Activated CD8-positive, alpha-beta T cell treated with anti-CD3 and anti-CD28 coated beads for 36 hours (primary cell): ENCODE measurements around the gene PHF11. TPM values are rescaled to one million over a fixed set of nuclear protein-coding genes. Genes with fewer than 3 reads are reported as not detected.

Source experiments
- ATAC-seq: fragments of 200-7000 bp; cut with Tn5 transposase; one replicate; pipeline ENCODE4 v1.10.0; 2021; ENCODE audit warnings: mild to moderate bottlenecking, moderate library complexity
- CTCF ChIA-PET: fragments of 350-600 bp; sonication (Branson Sonifier 250); formaldehyde crosslinking; loops from one replicate; lab custom pipeline; 2021; ENCODE audit warnings: antibody characterized with exemption; lab: Charles Lee
- POLR2A ChIA-PET: fragments of 350-600 bp; sonication (Branson Sonifier 250); formaldehyde crosslinking; loops from one replicate; lab custom pipeline; 2021; ENCODE audit warnings: antibody characterized with exemption; lab: Charles Lee
- DNase-seq: peaks from one replicate; pipeline ENCODE4 v3.0.0-alpha.2; 2020
- H3K27ac Mint-ChIP-seq: one replicate; pipeline ENCODE4 v1.8.0; 2021; ENCODE audit warnings: mild to moderate bottlenecking, mixed read lengths
- H3K27me3 Mint-ChIP-seq: one replicate; pipeline ENCODE4 v1.8.0; 2021; ENCODE audit warnings: mixed read lengths
- H3K36me3 Mint-ChIP-seq: one replicate; pipeline ENCODE4 v1.8.0; 2021; ENCODE audit warnings: low read depth, mixed read lengths
- H3K4me1 Mint-ChIP-seq: one replicate; pipeline ENCODE4 v1.8.0; 2021; ENCODE audit warnings: low read depth, mixed read lengths
- H3K4me3 Mint-ChIP-seq: one replicate; pipeline ENCODE4 v1.8.0; 2021; ENCODE audit warnings: mild to moderate bottlenecking, moderate library complexity, mixed read lengths
- H3K9me3 Mint-ChIP-seq: one replicate; pipeline ENCODE4 v1.8.0; 2021; ENCODE audit warnings: mixed read lengths
- intact Hi-C: fragments of 100-400 bp; cut with micrococcal nuclease; formaldehyde crosslinking; loops from one replicate; pipeline ENCODE4 v1.10.0; 2022
- total RNA-seq, 2 experiments: library from RNA; stranded (reverse); gene quantifications; one replicate each; pipeline ENCODE4 v1.2.3, GENCODE V29; 2021
- TF ChIP-seq, protein P1 (sequence below): fragments of 200-600 bp; IDR thresholded peaks from one replicate; pipeline ENCODE4 v1.8.0; 2022; ENCODE audit warnings: antibody characterized with exemption, mild to moderate bottlenecking

PHF11 gene
- total RNA-seq = 10 to 100 TPM; 59.3 to 62.6 TPM

DNA sequence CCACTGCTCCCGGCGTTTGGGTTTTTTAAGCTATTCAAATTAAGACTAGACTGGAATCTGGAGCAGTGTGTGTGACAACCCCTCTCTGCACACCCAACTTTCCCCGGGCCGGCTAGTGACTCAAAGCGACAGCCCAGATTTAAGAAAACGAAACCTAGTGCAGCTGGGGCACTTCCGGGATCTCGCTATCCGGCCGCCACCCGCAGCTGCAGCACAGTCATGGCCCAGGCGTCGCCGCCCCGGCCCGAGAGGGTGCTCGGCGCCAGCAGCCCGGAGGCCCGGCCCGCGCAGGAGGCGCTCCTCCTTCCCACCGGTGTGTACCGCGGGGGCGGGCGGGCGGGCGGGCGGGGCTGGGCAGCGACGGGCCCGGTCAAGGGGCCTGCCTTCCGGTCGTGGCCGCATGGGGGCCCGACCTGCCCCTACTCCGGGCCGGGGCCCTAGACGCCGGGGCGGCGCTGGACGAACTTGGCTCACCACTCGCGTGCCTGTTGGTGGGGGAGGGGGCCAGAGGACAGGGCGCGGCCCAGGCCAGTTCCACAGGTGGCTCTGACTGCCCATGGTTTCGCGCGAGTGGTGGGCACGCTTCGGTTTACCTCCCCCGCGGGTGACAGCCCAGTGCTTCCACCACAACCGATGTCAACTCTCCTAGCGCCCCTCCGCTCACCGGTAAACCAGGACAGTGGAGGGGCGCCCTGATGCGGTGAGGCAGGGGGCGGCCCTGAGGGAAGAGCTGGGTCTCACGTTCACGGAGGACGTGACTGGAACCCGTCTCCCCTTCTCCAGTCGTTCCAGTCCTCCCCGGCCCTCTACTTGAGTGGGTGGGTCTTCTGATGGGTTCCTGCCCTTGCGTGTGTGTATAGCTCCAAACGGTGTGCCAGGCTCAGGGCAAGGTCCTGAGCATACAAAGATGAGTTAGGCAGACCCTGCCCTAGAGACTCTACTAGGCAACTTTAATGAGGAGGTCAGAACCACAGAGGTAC lies at the start of gene PHF11:
PHF11 (plus strand) TSS at position 171 of the 980 bp plus-strand sequence; CDS start at position 220, 49 bp downstream.
- H3K9me3 Mint-ChIP-seq = no peaks in the 10 kb centered on the region
- H3K27me3 Mint-ChIP-seq = no peaks in the 10 kb centered on the region
- peaks cover 41% of the 10 kb centered on the region for H3K36me3 Mint-ChIP-seq
- H3K4me3 Mint-ChIP-seq = peak within 1 kb of the TSS; percentile 92
- intact Hi-C loops = loop anchor here (2.0 to 10.0 kb wide), 2 partner anchors 53 to 109 kb away; no protein-coding TSS in a partner anchor
- H3K27ac Mint-ChIP-seq = peak within 1 kb of the TSS; percentile 98
- CTCF ChIA-PET = interaction anchor here (0.8 to 2.0 kb wide), 5 partner anchors 10 to 89 kb away, joined by 3 to 8 read pairs (median 4); partner anchors contain the start of genes CAB39L, RCBTB1 and SETDB2
- peaks cover 46% of the 10 kb centered on the region for H3K4me1 Mint-ChIP-seq
- TF ChIP-seq, protein P1, sequence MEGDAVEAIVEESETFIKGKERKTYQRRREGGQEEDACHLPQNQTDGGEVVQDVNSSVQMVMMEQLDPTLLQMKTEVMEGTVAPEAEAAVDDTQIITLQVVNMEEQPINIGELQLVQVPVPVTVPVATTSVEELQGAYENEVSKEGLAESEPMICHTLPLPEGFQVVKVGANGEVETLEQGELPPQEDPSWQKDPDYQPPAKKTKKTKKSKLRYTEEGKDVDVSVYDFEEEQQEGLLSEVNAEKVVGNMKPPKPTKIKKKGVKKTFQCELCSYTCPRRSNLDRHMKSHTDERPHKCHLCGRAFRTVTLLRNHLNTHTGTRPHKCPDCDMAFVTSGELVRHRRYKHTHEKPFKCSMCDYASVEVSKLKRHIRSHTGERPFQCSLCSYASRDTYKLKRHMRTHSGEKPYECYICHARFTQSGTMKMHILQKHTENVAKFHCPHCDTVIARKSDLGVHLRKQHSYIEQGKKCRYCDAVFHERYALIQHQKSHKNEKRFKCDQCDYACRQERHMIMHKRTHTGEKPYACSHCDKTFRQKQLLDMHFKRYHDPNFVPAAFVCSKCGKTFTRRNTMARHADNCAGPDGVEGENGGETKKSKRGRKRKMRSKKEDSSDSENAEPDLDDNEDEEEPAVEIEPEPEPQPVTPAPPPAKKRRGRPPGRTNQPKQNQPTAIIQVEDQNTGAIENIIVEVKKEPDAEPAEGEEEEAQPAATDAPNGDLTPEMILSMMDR = no peak
- ATAC-seq = peak; percentile 84
- POLR2A ChIA-PET = interaction anchor here (0.6 to 2.5 kb wide), 12 partner anchors 9 to 297 kb away, joined by 3 to 47 read pairs (median 4); partner anchors contain the start of genes CAB39L, KPNA3 and SETDB2
- DNase-seq = peak; percentile 94

DNA sequence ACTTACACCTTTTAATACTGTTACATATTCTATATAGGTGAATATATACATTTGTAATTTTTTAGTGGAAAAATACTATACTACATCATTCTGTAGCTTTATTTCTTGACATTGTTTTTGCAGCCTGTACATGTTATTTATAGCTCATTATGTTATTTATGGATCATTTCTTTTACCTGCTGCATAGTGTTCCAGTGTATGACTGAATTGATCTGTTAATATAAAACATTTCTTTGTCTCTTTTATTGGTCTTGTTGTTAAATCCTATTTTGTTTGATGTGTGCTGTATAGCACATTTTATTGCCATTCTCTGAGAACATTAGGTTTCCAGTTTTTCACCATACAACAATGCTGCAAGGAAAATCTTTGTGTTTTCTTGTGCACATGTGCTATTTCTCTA lies 49.3 kb upstream of the PHF11 start:
- POLR2A ChIA-PET = interaction anchor here (0.6 to 3.8 kb wide), 6 partner anchors 15 to 222 kb away, joined by 3 to 47 read pairs (median 3); partner anchors contain the start of genes PHF11 and RCBTB1
- peak overlapping the region; percentile 87 for H3K27ac Mint-ChIP-seq
- H3K27me3 Mint-ChIP-seq = no peaks in the 10 kb centered on the region
- intact Hi-C loops = no loop called here
- peaks cover 56% of the 10 kb centered on the region for H3K4me1 Mint-ChIP-seq
- no peaks in the 10 kb centered on the region for H3K9me3 Mint-ChIP-seq
- ATAC-seq = no peak
- CTCF ChIA-PET = no interaction called here
- H3K36me3 Mint-ChIP-seq = peaks cover 21% of the 10 kb centered on the region
- TF ChIP-seq, protein P1 = no peak
- DNase-seq = no peak
- H3K4me3 Mint-ChIP-seq = peak overlapping the region; percentile 89

DNA sequence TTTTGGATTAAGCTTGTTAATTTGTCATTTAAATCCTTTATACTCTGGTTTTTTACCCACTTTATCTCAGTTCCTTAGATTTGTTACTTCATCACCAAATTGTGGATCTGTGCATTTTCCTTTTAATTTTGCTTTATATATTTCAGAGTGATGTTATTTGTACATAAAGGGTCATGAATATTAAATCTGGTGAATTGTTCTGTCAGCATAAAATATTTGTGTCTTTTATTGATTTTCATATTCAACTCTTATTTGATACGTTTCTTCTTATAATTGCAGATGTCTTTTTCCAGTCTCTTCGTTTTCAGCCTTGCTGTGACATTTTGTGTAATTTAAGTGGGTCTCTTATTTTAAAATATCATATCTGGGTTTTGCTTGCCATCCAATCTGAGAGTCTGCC lies 47.0 kb upstream of the PHF11 start:
- ChIA-PET CTCF (no interaction called here), POLR2A (no interaction called here)
- Mint-ChIP-seq H3K27ac (peak overlapping the region; percentile 7), H3K36me3 (peaks cover 24% of the 10 kb centered on the region), H3K9me3 (no peaks in the 10 kb centered on the region), H3K4me1 (peaks cover 49% of the 10 kb centered on the region), H3K4me3 (no peak overlapping the region), H3K27me3 (no peaks in the 10 kb centered on the region)
- no peak for DNase-seq
- TF ChIP-seq, protein P1 = no peak
- intact Hi-C loops = no loop called here
- no peak for ATAC-seq

DNA sequence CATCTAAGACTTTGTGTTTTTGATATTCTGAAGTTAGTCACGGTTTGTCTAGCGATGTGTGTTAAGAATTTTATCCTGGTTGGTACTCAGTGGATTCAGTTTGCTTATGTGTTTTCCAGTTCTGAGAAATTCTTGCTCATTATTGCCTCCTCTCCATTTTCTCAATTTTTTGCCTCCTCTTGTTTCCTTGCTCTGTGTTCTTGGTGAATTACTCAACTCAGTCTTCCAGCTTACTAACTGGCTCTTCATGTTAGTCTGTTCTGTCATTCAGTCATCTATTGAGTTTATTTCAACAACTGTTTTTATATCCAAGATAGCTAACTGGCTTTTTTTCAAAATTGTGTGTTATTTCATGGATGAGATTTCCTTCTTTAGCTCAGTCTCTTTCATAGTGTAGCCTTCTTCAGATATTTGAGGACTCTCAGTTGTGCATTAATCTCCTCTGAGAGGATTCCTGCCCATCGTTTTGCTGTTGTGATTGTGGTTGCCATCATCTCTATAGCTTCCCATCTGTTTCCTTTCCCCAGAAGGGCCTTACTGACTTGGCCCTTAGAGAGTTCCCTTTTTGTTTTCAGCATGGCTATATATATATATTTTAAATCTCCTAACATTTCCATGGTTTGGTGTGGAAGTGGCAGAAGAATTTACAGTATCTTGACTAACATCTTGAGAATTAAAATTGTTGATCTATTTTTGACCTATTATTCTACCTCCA lies 45.5 kb upstream of the PHF11 start:
- CTCF ChIA-PET = no interaction called here
- intact Hi-C loops = no loop called here
- peak; percentile 19 for ATAC-seq
- no peak overlapping the region for H3K4me3 Mint-ChIP-seq
- H3K27me3 Mint-ChIP-seq = no peaks in the 10 kb centered on the region
- peak overlapping the region; percentile 25 for H3K27ac Mint-ChIP-seq
- POLR2A ChIA-PET = interaction anchor here (1.3 kb wide), 1 partner anchor 45 kb away, joined by 6 read pairs; the partner anchor contains the start of gene PHF11
- TF ChIP-seq, protein P1 = no peak
- no peaks in the 10 kb centered on the region for H3K9me3 Mint-ChIP-seq
- DNase-seq = no peak
- peaks cover 26% of the 10 kb centered on the region for H3K36me3 Mint-ChIP-seq
- peaks cover 60% of the 10 kb centered on the region for H3K4me1 Mint-ChIP-seq
